SU-DHL-6 (cell line): ENCODE measurements around the gene CALN1.

Source experiments
- H2AFZ ChIP-seq: fragments of 200-600 bp; sonication (generic); 2 replicates; pipeline ENCODE4 v1.6.1; 2014; ENCODE audit warnings: low read depth, mild to moderate bottlenecking, moderate library complexity, mixed read lengths, antibody characterized with exemption, low read length; ENCODE audit not compliant: severe bottlenecking
- H3F3A ChIP-seq: fragments of 200-600 bp; shearing (Covaris generic); 2 replicates; pipeline ENCODE4 v1.6.0; 2016; ENCODE audit warnings: antibody characterized with exemption, mild to moderate bottlenecking; ENCODE audit not compliant: insufficient read depth
- H3K27ac ChIP-seq: fragments of 200-600 bp; sonication (generic); 2 replicates; pipeline ENCODE4 v1.5.1; 2016; ENCODE audit warnings: low read depth, mild to moderate bottlenecking, low read length, moderate library complexity, mixed read lengths
- H3K27me3 ChIP-seq: fragments of 200-600 bp; sonication (generic), shearing (Covaris generic); 2 replicates; pipeline ENCODE4 v1.6.0; 2014; ENCODE audit warnings: mild to moderate bottlenecking, low read length
- H3K36me3 ChIP-seq: fragments of 200-600 bp; sonication (generic); 2 replicates; pipeline ENCODE4 v1.6.1; 2014; ENCODE audit warnings: mild to moderate bottlenecking, low read length, mixed read lengths
- H3K4me2 ChIP-seq: fragments of 300-600, 200-600 bp; shearing (Covaris generic), sonication (generic); 2 replicates; pipeline ENCODE4 v1.6.0; 2014; ENCODE audit warnings: low read length, low read depth, mild to moderate bottlenecking; ENCODE audit not compliant: poor library complexity, severe bottlenecking
- H3K4me3 ChIP-seq: fragments of 200-600 bp; sonication (generic); 2 replicates; pipeline ENCODE4 v1.5.1; 2014; ENCODE audit warnings: antibody characterized with exemption, low read length, mild to moderate bottlenecking, mixed read lengths; ENCODE audit not compliant: insufficient read depth, poor library complexity, severe bottlenecking
- H3K79me2 ChIP-seq: fragments of 200-600 bp; sonication (generic); 2 replicates; pipeline ENCODE4 v1.6.1; 2014; ENCODE audit warnings: mild to moderate bottlenecking, low read length, moderate library complexity; ENCODE audit not compliant: insufficient read depth
- H3K9ac ChIP-seq: fragments of 200-600 bp; sonication (generic); 2 replicates; pipeline ENCODE4 v1.7.0; 2014; ENCODE audit warnings: mild to moderate bottlenecking, low read length
- H3K9me2 ChIP-seq: fragments of 200-600 bp; sonication (generic); replicated peaks from 2 replicates; pipeline ENCODE4 v1.6.1; 2014; ENCODE audit warnings: low read length; ENCODE audit not compliant: insufficient read depth
- H3K9me3 ChIP-seq: fragments of 200-600 bp; sonication (generic); 2 replicates; pipeline ENCODE4 v1.6.1; 2014; ENCODE audit warnings: low read length, mixed read lengths; ENCODE audit not compliant: insufficient read depth
- H4K20me1 ChIP-seq: fragments of 200-600 bp; sonication (generic); 2 replicates; pipeline ENCODE4 v1.6.1; 2014; ENCODE audit warnings: low read depth, mild to moderate bottlenecking, antibody characterized with exemption, low read length, moderate library complexity, mixed read lengths
- EZH2phosphoT487 ChIP-seq: fragments of 200-600 bp; sonication (generic), shearing (Covaris generic); conservative IDR thresholded peaks from 2 replicates; pipeline ENCODE4 v1.6.1; 2018; ENCODE audit warnings: mild to moderate bottlenecking, antibody characterized with exemption, low read length, moderate library complexity, mixed read lengths
- TF ChIP-seq, protein P1 (sequence below): fragments of 200-600 bp; sonication (generic); IDR thresholded peaks from one replicate; pipeline ENCODE4 v1.5.1; 2017; ENCODE audit warnings: antibody characterized with exemption, mild to moderate bottlenecking, low read length, moderate library complexity; ENCODE audit not compliant: insufficient read depth, poor library complexity, severe bottlenecking

Gene CALN1

DNA sequence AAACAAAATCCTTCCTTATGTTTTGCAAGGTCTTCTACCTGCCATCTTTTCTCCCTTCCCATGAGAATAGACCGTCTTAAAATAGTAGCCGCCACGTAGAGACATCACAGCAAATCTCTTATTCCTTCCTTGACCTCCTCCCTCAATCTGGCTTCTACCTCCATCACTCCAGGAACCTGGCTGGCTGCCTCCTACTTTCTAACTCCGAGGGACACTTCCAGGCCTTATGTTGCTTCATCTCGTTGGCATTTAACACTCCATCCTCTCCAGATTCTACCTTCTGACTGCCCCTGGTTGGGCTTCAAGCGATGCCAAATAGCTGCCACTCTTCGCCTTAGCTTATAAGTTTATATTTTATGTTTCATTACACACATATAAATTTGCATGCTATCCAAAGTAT, 26.4 kb upstream of the CALN1 start:
- Histone ChIP-seq H3K27me3 (no peaks in the 10 kb centered on the region), H3K9ac (no peak overlapping the region), H4K20me1 (no peaks in the 10 kb centered on the region), H3K9me3 (no peaks in the 10 kb centered on the region), H3K4me2 (no peak overlapping the region), H3F3A (no peaks in the 10 kb centered on the region), H2AFZ (no peak overlapping the region), H3K27ac (no peak overlapping the region), H3K9me2 (no peaks in the 10 kb centered on the region), H3K36me3 (no peaks in the 10 kb centered on the region), H3K79me2 (no peaks in the 10 kb centered on the region), H3K4me3 (no peak overlapping the region)
- TF ChIP-seq, protein P1, sequence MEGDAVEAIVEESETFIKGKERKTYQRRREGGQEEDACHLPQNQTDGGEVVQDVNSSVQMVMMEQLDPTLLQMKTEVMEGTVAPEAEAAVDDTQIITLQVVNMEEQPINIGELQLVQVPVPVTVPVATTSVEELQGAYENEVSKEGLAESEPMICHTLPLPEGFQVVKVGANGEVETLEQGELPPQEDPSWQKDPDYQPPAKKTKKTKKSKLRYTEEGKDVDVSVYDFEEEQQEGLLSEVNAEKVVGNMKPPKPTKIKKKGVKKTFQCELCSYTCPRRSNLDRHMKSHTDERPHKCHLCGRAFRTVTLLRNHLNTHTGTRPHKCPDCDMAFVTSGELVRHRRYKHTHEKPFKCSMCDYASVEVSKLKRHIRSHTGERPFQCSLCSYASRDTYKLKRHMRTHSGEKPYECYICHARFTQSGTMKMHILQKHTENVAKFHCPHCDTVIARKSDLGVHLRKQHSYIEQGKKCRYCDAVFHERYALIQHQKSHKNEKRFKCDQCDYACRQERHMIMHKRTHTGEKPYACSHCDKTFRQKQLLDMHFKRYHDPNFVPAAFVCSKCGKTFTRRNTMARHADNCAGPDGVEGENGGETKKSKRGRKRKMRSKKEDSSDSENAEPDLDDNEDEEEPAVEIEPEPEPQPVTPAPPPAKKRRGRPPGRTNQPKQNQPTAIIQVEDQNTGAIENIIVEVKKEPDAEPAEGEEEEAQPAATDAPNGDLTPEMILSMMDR, result no peak
- no peak for TF ChIP-seq EZH2phosphoT487

DNA sequence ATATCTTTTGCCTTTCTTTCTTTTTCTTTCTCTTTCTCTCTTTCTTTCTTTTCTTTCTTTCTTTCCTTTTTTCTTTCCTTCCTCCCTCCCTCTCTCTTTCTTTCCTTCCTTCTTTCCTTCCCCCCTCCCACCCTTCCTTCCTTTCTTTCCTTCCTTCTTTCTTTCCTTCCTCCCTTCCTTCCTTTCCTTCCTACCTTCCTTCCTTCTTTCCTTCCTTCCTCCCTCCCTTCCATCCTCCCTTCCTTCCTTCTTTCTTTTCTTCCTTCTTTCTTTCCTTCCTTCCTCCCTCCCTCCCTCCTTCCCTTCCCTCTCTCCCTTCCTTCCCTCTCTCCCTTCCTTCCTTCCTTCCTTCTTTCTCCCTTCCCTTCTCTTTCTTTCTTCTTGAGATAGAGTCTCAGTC, 25.5 kb upstream of the CALN1 start:
- TF ChIP-seq, protein P1, result no peak
- TF ChIP-seq EZH2phosphoT487, result no peak
- no peaks in the 10 kb centered on the region for H3K9me2 ChIP-seq
- H3K4me3 ChIP-seq, result no peak overlapping the region

DNA sequence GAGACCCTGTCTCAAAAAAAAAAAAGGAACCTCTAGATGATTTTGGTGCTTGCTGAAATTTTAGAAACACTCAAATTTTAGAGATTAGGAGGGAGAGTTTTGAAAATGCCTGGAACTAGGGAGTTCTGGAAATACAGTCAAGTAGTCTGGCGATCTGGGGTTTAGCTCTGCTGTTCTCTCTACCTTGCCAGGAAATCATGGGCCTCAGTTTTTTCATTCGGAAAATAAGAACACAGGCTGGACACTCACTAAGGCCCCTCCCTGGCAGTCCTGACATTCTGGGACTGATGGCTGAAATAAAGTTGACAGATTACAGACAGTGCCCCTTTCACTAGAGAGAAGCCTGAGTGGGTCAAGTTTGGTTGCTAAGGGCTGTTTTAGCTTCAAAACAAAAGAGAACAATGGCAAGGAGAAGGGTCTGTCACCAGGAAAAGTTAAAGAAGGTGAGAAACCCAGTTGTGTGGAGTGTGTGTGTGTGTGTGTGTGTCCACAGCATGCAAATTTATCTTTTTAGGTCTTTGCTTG, 25.0 kb upstream of the CALN1 start:
- H3F3A ChIP-seq, result no peaks in the 10 kb centered on the region
- H3K79me2 ChIP-seq, result no peaks in the 10 kb centered on the region
- no peak overlapping the region for H3K4me2 ChIP-seq
- H3K9ac ChIP-seq, result no peak overlapping the region
- no peak overlapping the region for H3K4me3 ChIP-seq
- H3K9me3 ChIP-seq, result peaks cover 8% of the 10 kb centered on the region; the same call in 1 of the 2 replicates
- H3K27me3 ChIP-seq, result no peaks in the 10 kb centered on the region
- H3K27ac ChIP-seq, result no peak overlapping the region
- no peak overlapping the region for H2AFZ ChIP-seq
- no peaks in the 10 kb centered on the region for H4K20me1 ChIP-seq
- TF ChIP-seq EZH2phosphoT487, result no peak
- TF ChIP-seq, protein P1, result no peak
- H3K9me2 ChIP-seq, result no peaks in the 10 kb centered on the region
- no peaks in the 10 kb centered on the region for H3K36me3 ChIP-seq

More for the DNA sequence above, 25.5 kb upstream of the CALN1 start:
- Histone ChIP-seq H3K9ac (no peak overlapping the region), H4K20me1 (no peaks in the 10 kb centered on the region), H3K9me3 (peaks cover 3% of the 10 kb centered on the region; the same call in 1 of the 2 replicates), H3F3A (no peaks in the 10 kb centered on the region), H3K4me2 (no peak overlapping the region), H3K27me3 (no peaks in the 10 kb centered on the region), H2AFZ (no peak overlapping the region), H3K36me3 (no peaks in the 10 kb centered on the region), H3K79me2 (no peaks in the 10 kb centered on the region), H3K27ac (no peak overlapping the region)
